HG02840 (cell line): ENCODE results near the gene TDRD15.
"Not testable (repeated sequence)": the region's sequence is repeated elsewhere in the genome, so short reads cannot be mapped to it uniquely, and the experiment has no call there.

ENCODE experiments used
- ATAC-seq: cut with Tn5 transposase; IDR thresholded peaks from one replicate; pipeline ENCODE4 v1.9.1; 2021; ENCODE audit warnings: mild to moderate bottlenecking, moderate library complexity, moderate number of reproducible peaks; ENCODE audit not compliant: unreplicated experiment, low FRiP score

TDRD15 gene

GRCh38 chr2:21142149-21142548, 18.4 kb downstream of the TDRD15 start:
- ATAC-seq, result no peak

- no peak for ATAC-seq
Measured at GRCh38 chr2:21146638-21147037, 22.9 kb downstream of the TDRD15 start.

GRCh38 chr2:21148718-21149117, 24.9 kb downstream of the TDRD15 start:
- no peak for ATAC-seq

GRCh38 chr2:21151234-21151633, 27.5 kb downstream of the TDRD15 start:
- ATAC-seq, result not testable (repeated sequence)

GRCh38 chr2:21155365-21156136, 31.8 kb downstream of the TDRD15 start:
- no peak for ATAC-seq

- ATAC-seq, result no peak
Measured at GRCh38 chr2:21161122-21161521, 37.4 kb downstream of the TDRD15 start.

- no peak for ATAC-seq
Measured at GRCh38 chr2:21161832-21162614, 38.3 kb downstream of the TDRD15 start.

- no peak for ATAC-seq
Measured at GRCh38 chr2:21162615-21162878, 38.8 kb downstream of the TDRD15 start.

- ATAC-seq, result no peak
Measured at GRCh38 chr2:21163213-21163612, 39.4 kb downstream of the TDRD15 start.

GRCh38 chr2:21165350-21165749, 41.6 kb downstream of the TDRD15 start:
- no peak for ATAC-seq

- ATAC-seq, result no peak
Measured at GRCh38 chr2:21175895-21176646, 52.3 kb downstream of the TDRD15 start.

GRCh38 chr2:21181957-21182356, 58.2 kb downstream of the TDRD15 start:
- ATAC-seq, result no peak

- no peak for ATAC-seq
Measured at GRCh38 chr2:21183306-21183705, 59.5 kb downstream of the TDRD15 start.

- no peak for ATAC-seq
Measured at GRCh38 chr2:21183726-21184125, 60.0 kb downstream of the TDRD15 start.

- no peak for ATAC-seq
Measured at GRCh38 chr2:21191535-21191934, 67.8 kb downstream of the TDRD15 start.
